Ovary (tissue), 9 donors: ENCODE data around the gene PHF14. TPM values are rescaled to one million over a fixed set of nuclear protein-coding genes. Genes with fewer than 3 reads are reported as not detected.
"Not testable (repeated sequence)": the region's sequence is repeated elsewhere in the genome, so short reads cannot be mapped to it uniquely, and the experiment has no call there.

Experiments
- DNase-seq, 5 donors: peaks; one replicate each; pipeline ENCODE4 v3.0.0-alpha.2; 2019 to 2020
- H3K27ac ChIP-seq, 2 donors: fragments of 200-600 bp; one replicate each; pipeline versions ENCODE4 v1.5.1 to v1.8.0; 2019 to 2022
- H3K27me3 ChIP-seq: fragments of 200-600 bp; one replicate; pipeline ENCODE4 v1.8.0; 2022
- H3K36me3 ChIP-seq: fragments of 200-600 bp; sonication (generic); one replicate; pipeline ENCODE4 v1.5.1; 2019
- H3K4me1 ChIP-seq: one replicate; pipeline ENCODE4 v1.8.1; 2013; ENCODE audit warnings: mild to moderate bottlenecking, moderate library complexity; ENCODE audit not compliant: insufficient read depth
- H3K4me3 ChIP-seq: fragments of 200-600 bp; sonication (generic); one replicate; pipeline ENCODE4 v1.5.1; 2017
- H3K9me3 ChIP-seq, 2 donors: fragments of 200-600 bp in 1 of 2; sonication (generic) in 1 of 2; one replicate each; pipeline versions ENCODE4 v1.5.1 to v1.8.1; 2013 to 2019; ENCODE audit warnings: mild to moderate bottlenecking in 1 of 2, moderate library complexity in 1 of 2
- CTCF ChIP-seq, 3 donors: fragments of 450-650 bp in 2 of 3; fragments of 200-600 bp in 1 of 3; IDR thresholded peaks; one replicate each; pipeline versions ENCODE4 v1.5.1 to v1.8.0; 2016 to 2022; ENCODE audit warnings: antibody characterized with exemption in 3 of 3, mild to moderate bottlenecking in 1 of 3
- EP300 ChIP-seq: sonication (generic); formaldehyde crosslinking; IDR thresholded peaks from one replicate; pipeline ENCODE4 v1.6.1; 2017; ENCODE audit warnings: antibody characterized with exemption
- POLR2A ChIP-seq: fragments of 450-650 bp; IDR thresholded peaks from one replicate; pipeline ENCODE4 v1.6.1; 2017; ENCODE audit warnings: antibody characterized with exemption, mild to moderate bottlenecking, moderate library complexity
- WGBS, 3 donors: extraction: QIAGEN DNeasy Blood & Tissue Kit in 1 of 3; methylation state at CpG; one replicate each; pipeline versions ENCODE4 v1.1.5 to v1.1.7; 2013 to 2017; 5-methylcytosine and 5-hydroxymethylcytosine counted together
- intact Hi-C, 4 donors: fragments of 100-400 bp; cut with DNase I; formaldehyde crosslinking; loops; one replicate each; pipeline versions ENCODE4 v1.11.0 to v1.15.1; 2022 to 2023
- polyA plus RNA-seq, 2 donors: library from polyadenylated mRNA; stranded (reverse); fragments of 200-250 nt in 1 of 2; fragments of 350-450 nt in 1 of 2; fragmentation: Illumina TruSeq in 1 of 2; extraction: RNeasy Lipid Tissue Mini Kit (QIAGEN cat#74804) in 1 of 2; gene quantifications; one replicate each; pipeline ENCODE4 v1.2.3, GENCODE V29; 2013 to 2014
- total RNA-seq, 7 donors: library from RNA; depleted of rRNA in 2 of 7; stranded (reverse); fragments of >200 nt in 2 of 7; fragmentation: NEBNext Ultra II Directional in 3 of 7; extraction: Animal tissue kit (Norgen Biotek cat#: 25700) in 3 of 7; gene quantifications; one replicate each; pipeline versions ENCODE4 v1.1.0 to v1.2.4, GENCODE V29; 2016 to 2023
- donor health status: DM: no; HTN: no; CAD: no; lungs with moderate emphysema.
- donor health status: DM: no; HTN: no; CAD: no.
- donor health status: Bipolar disorder and iron deficiency.
- donor health status: DM: yes; HTN: yes; CAD: no.
- donor health status: DM: no; HTN: no; CAD: no.
- donor health status: DM: yes; HTN: yes; CAD: no.

The PHF14 gene
- total and polyA plus RNA-seq, 9 donors = 20.2 to 41.8 (median 32.0) TPM

- Histone ChIP-seq H3K4me3 (no peak overlapping the region), H3K9me3 (no peaks in the 10 kb centered on the region), H3K36me3 (no peaks in the 10 kb centered on the region), H3K27ac (no peak overlapping the region), H3K27me3 (no peaks in the 10 kb centered on the region), H3K4me1 (no peaks in the 10 kb centered on the region)
- TF ChIP-seq POLR2A (no peak), CTCF (IDR thresholded peaks at IDR 0.05) (no peak), EP300 (no peak)
- no peak for DNase-seq
- intact Hi-C loops = no loop called here
- WGBS, 3 donors = 77 to 93% (median 82%) methylated on average over 4 of the region's 4 CpGs
These were observed 3.4 kb downstream of the PHF14 start for GRCh38 chr7:10977113-10977512.

GRCh38 chr7:10981317-10981716 is 7.6 kb downstream of the PHF14 start:
- Histone ChIP-seq H3K9me3 (no peaks in the 10 kb centered on the region), H3K4me3 (no peak overlapping the region), H3K27me3 (no peaks in the 10 kb centered on the region), H3K27ac (no peak overlapping the region), H3K4me1 (no peaks in the 10 kb centered on the region), H3K36me3 (no peaks in the 10 kb centered on the region)
- no peak for DNase-seq
- TF ChIP-seq CTCF (IDR thresholded peaks at IDR 0.05) (no peak), EP300 (no peak), POLR2A (no peak)
- WGBS, 3 donors = 93 to 97% (median 97%) methylated on average over 3 of the region's 3 CpGs
- intact Hi-C loops = no loop called here

GRCh38 chr7:10990748-10991147 is 17.1 kb downstream of the PHF14 start:
- H3K4me3 ChIP-seq, DNase-seq, H3K27me3 ChIP-seq, H3K27ac ChIP-seq, H3K4me1 ChIP-seq, intact Hi-C loops, H3K36me3 ChIP-seq, H3K9me3 ChIP-seq: not testable (repeated sequence)
- 96 to 99% (median 98%) methylated on average over 6 of the region's 6 CpGs for WGBS, 3 donors

GRCh38 chr7:10995482-10996166 is 22.0 kb downstream of the PHF14 start:
- not testable (repeated sequence) for H3K9me3 ChIP-seq, DNase-seq, H3K4me1 ChIP-seq, H3K4me3 ChIP-seq, H3K27ac ChIP-seq, H3K27me3 ChIP-seq, H3K36me3 ChIP-seq
- intact Hi-C loops = loop anchor here in 1 of 4 donors (5.0 kb wide), 1 partner anchor 92 kb away; no protein-coding TSS in a partner anchor
- WGBS, 3 donors = 98% methylated on average over 30 to 34 of the region's 34 CpGs

- intact Hi-C loops = loop anchor here in 1 of 4 donors (5.0 kb wide), 1 partner anchor 88 kb away; no protein-coding TSS in a partner anchor
- WGBS, 3 donors = 78 to 81% (median 79%) methylated on average over 4 of the region's 4 CpGs
- DNase-seq = no peak
- TF ChIP-seq EP300 = no peak
- H3K4me1 ChIP-seq = no peaks in the 10 kb centered on the region
- no peak overlapping the region for H3K27ac ChIP-seq
- no peaks in the 10 kb centered on the region for H3K36me3 ChIP-seq
- H3K27me3 ChIP-seq = no peaks in the 10 kb centered on the region
- H3K4me3 ChIP-seq = no peak overlapping the region
- peaks cover 0 to 6% of the 10 kb centered on the region in 2 donors for H3K9me3 ChIP-seq
These were observed 25.5 kb downstream of the PHF14 start for GRCh38 chr7:10998996-10999757.

GRCh38 chr7:11005202-11005601 is 31.5 kb downstream of the PHF14 start:
- DNase-seq = no peak
- Histone ChIP-seq H3K9me3 (no peaks in the 10 kb centered on the region), H3K4me1 (no peaks in the 10 kb centered on the region), H3K27ac (no peak overlapping the region), H3K27me3 (no peaks in the 10 kb centered on the region), H3K36me3 (no peaks in the 10 kb centered on the region), H3K4me3 (no peak overlapping the region)
- TF ChIP-seq POLR2A (no peak), EP300 (no peak), CTCF (IDR thresholded peaks at IDR 0.05) (no peak)
- intact Hi-C loops = no loop called here
